ENCODE data around the gene MDFI. TPM values are rescaled to one million over a fixed set of nuclear protein-coding genes. Genes with fewer than 3 reads are reported as not detected.

The MDFI gene
- polyA plus RNA-seq, 1 experiment, result not detected

DNA sequence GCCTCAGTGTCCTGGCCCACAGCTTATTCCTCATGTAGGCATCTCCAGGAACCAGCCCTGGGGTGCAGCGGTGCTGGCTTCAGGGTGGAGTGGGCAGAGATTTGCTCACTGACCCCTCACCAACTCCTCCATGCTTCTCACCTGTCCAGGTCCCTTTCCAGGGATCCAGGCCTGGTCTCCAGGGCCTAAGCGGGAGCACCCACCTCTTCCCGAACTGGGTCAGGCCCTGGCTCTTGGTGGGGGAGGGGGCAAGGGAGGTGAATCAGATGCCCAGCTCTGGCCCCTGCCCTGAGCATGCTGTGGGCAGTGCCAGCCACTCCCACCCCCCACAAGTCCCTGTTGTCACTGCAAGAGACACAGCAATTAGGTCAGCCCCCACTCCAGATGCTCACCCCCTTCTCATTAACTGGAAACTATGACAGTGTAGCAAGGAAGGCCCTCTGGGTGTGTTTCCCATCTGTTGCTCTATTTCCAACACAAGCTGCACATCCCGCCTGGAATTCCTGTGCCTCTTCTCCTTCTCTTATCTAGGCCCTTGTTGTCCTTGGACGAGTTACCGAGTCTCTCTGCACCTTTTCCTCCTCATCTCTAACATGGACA, 37.0 kb downstream of the MDFI start:
- no peaks in the 10 kb centered on the region for H3K36me3 ChIP-seq (ENCODE audit: control insufficient read depth, insufficient read depth, low read length)
- H3K4me3 ChIP-seq (ENCODE audit: low read depth, low read length), result no peak overlapping the region
- POLR2A ChIA-PET, result interaction anchor here (0.6 kb wide), 1 partner anchor 1051 kb away, joined by 3 read pairs; no protein-coding TSS in a partner anchor
- CTCF ChIA-PET, result interaction anchor here (0.6 to 2.7 kb wide), 3 partner anchors 81 to 642 kb away, joined by 3 to 12 read pairs (median 3); no protein-coding TSS in a partner anchor
- peaks cover 4% of the 10 kb centered on the region for H3K27me3 ChIP-seq (ENCODE audit: control insufficient read depth, insufficient read depth, low read length)
- TF ChIP-seq, protein P1, sequence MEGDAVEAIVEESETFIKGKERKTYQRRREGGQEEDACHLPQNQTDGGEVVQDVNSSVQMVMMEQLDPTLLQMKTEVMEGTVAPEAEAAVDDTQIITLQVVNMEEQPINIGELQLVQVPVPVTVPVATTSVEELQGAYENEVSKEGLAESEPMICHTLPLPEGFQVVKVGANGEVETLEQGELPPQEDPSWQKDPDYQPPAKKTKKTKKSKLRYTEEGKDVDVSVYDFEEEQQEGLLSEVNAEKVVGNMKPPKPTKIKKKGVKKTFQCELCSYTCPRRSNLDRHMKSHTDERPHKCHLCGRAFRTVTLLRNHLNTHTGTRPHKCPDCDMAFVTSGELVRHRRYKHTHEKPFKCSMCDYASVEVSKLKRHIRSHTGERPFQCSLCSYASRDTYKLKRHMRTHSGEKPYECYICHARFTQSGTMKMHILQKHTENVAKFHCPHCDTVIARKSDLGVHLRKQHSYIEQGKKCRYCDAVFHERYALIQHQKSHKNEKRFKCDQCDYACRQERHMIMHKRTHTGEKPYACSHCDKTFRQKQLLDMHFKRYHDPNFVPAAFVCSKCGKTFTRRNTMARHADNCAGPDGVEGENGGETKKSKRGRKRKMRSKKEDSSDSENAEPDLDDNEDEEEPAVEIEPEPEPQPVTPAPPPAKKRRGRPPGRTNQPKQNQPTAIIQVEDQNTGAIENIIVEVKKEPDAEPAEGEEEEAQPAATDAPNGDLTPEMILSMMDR (IDR thresholded peaks at IDR 0.05; ENCODE audit: insufficient read depth, low read depth, low read length), result no peak
- no peak for DNase-seq (ENCODE audit: low read depth)

DNA sequence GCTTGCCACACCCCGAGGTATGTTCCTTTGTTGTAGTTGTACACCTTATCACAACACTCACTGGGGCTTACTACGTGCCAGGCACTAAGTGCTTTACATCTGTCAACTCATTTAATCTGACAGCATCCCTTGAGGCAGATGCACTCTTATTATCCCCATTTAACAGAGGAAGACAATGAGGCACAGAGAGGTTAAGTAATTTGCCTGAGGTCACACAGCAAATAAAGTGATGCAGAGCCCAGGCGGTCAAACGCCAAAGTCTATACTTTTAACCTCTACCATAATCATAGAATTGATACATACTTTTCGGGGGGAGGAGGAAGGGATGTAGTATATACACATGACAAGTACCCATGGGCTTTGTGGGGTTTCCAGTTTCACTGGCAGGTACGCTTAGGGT, 37.7 kb downstream of the MDFI start:
- Histone ChIP-seq H3K27me3 (ENCODE audit: control insufficient read depth, insufficient read depth, low read length) (peaks cover 4% of the 10 kb centered on the region), H3K4me3 (ENCODE audit: low read depth, low read length) (no peak overlapping the region), H3K36me3 (ENCODE audit: control insufficient read depth, insufficient read depth, low read length) (no peaks in the 10 kb centered on the region)
- POLR2A ChIA-PET, result no interaction called here
- CTCF ChIA-PET, result interaction anchor here (1.5 kb wide), 1 partner anchor 82 kb away, joined by 3 read pairs; no protein-coding TSS in a partner anchor
- DNase-seq (ENCODE audit: low read depth), result no peak
- TF ChIP-seq, protein P1 (IDR thresholded peaks at IDR 0.05; ENCODE audit: insufficient read depth, low read depth, low read length), result no peak

DNA sequence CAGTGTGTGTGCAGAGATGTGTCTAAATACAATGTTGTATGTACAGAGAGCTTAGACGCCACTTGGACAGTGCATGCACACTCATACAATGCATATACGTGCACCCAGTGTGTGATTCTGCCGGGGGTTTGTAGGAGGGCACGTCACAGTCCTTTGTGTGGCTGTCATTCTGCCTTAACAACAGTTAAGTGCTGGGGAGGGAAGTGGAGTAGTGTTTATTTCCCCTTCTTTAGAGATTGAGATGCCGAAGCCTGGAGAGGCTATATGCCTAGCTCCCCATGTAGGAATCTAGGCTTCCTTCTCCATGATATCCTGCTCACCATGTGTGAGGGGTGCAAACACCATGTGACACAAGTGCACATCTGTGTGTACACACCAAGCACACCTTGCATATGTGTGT, 38.2 kb downstream of the MDFI start:
- TF ChIP-seq, protein P1 (IDR thresholded peaks at IDR 0.05; ENCODE audit: insufficient read depth, low read depth, low read length), result no peak
- DNase-seq (ENCODE audit: low read depth), result no peak
- POLR2A ChIA-PET, result no interaction called here
- H3K4me3 ChIP-seq (ENCODE audit: low read depth, low read length), result no peak overlapping the region
- peaks cover 4% of the 10 kb centered on the region for H3K27me3 ChIP-seq (ENCODE audit: control insufficient read depth, insufficient read depth, low read length)
- CTCF ChIA-PET, result interaction anchor here (0.6 to 1.1 kb wide), 2 partner anchors 308 to 1804 kb away, joined by 3 to 6 read pairs; no protein-coding TSS in a partner anchor
- no peaks in the 10 kb centered on the region for H3K36me3 ChIP-seq (ENCODE audit: control insufficient read depth, insufficient read depth, low read length)

DNA sequence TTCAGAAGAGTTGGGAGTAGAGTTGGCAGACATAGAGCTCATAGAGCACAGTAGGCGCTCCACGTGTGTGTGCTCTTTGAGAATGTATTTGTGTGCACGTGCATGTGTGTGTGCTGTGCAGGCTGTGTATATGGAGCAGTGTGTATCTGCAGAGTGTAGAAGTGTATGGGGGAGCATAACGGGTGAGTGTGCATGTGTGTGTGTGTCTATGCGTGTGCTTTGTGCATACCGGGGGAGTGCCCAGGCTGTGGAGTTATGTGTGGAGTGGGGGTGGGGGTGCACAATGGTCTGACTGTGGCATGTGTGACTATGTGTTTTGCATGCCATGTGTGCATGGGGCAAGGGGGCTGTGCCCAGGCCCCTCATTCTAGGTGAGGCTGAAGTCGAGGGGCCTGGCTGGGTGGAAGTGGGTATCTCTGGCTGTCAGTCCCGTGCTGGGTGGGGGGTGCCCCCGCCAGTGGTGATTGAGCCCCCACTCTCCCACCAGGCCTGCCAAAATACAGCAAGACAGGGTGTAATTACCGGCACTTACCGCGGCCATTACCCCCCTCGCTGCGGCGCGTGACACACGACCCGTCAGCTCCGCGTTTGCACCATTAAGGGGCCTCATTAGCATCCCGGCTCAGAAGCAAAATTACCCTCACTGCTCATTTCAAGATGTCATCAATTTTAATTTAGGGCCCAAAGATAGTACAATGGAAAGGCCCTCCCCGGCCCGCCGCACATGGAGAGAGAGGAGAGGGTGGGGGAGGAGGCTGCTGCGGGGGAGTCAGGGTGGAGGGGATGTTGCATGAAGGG, 39.1 kb downstream of the MDFI start:
- Histone ChIP-seq H3K27me3 (ENCODE audit: control insufficient read depth, insufficient read depth, low read length) (peaks cover 4% of the 10 kb centered on the region), H3K36me3 (ENCODE audit: control insufficient read depth, insufficient read depth, low read length) (no peaks in the 10 kb centered on the region), H3K4me3 (ENCODE audit: low read depth, low read length) (no peak overlapping the region)
- no peak for DNase-seq (ENCODE audit: low read depth)
- CTCF ChIA-PET, result interaction anchor here (0.6 to 5.0 kb wide), 3 partner anchors 306 to 1805 kb away, joined by 3 to 113 read pairs (median 6); no protein-coding TSS in a partner anchor
- POLR2A ChIA-PET, result no interaction called here
- TF ChIP-seq, protein P1 (IDR thresholded peaks at IDR 0.05; ENCODE audit: insufficient read depth, low read depth, low read length), result no peak

DNA sequence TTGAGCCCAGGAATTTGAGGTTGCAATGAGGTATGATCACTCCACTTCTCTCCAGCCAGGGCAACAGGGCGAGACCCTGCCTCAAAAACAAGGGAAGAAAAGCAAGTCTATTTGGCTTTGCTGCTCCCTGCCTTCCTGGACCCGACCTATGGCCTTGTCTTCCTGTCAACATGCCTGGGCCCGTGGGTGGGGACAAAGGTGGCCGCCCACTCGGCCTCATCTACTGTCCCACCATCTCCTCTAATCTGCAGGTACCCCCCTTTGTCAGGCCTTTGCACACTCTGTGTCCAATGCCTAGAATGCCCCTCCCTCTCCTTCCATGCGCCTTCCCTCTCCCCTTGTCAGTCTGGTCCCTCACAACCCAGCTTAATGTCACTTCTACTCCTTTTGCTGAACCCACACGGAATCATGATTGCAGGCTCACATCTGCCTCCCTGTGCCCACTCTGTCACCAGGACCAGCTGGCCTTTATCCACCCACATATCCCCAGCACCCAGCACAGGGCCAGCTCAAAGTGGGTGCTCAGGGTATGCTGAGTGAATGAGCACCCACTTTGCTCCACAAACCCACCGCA, 40.3 kb downstream of the MDFI start:
- no peaks in the 10 kb centered on the region for H3K36me3 ChIP-seq (ENCODE audit: control insufficient read depth, insufficient read depth, low read length)
- POLR2A ChIA-PET, result no interaction called here
- CTCF ChIA-PET, result interaction anchor here (1.3 to 5.0 kb wide), 3 partner anchors 84 to 308 kb away, joined by 3 to 113 read pairs (median 6); no protein-coding TSS in a partner anchor
- TF ChIP-seq, protein P1 (IDR thresholded peaks at IDR 0.05; ENCODE audit: insufficient read depth, low read depth, low read length), result no peak
- no peak for DNase-seq (ENCODE audit: low read depth)
- H3K4me3 ChIP-seq (ENCODE audit: low read depth, low read length), result no peak overlapping the region
- H3K27me3 ChIP-seq (ENCODE audit: control insufficient read depth, insufficient read depth, low read length), result peaks cover 4% of the 10 kb centered on the region
